ENCODE results near the gene TRAM2.
A peak's percentile ranks its signal among the peaks of the same experiment; 100 is the strongest.

TRAM2 gene

DNA sequence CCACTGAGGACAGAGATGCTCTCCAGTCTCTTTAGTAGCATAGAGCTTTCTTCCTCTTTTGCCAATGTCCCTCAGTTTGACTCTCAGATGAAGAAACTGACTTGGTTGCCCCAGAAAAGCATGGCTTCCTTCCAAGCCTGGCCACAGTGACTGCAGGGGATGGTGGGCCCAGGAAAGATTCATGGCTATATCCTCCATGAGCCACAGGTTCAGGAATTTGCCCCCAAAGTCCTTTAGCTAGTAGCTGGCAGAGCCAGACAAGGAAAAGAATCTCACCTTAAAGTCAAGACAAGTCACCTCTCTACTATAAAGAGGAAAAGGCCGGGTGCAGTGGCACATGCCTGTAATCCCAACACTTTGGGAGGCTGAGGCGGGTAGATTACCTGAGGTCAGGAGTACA is 43.4 kb downstream of the TRAM2 start:
- TF ChIP-seq, protein P1, sequence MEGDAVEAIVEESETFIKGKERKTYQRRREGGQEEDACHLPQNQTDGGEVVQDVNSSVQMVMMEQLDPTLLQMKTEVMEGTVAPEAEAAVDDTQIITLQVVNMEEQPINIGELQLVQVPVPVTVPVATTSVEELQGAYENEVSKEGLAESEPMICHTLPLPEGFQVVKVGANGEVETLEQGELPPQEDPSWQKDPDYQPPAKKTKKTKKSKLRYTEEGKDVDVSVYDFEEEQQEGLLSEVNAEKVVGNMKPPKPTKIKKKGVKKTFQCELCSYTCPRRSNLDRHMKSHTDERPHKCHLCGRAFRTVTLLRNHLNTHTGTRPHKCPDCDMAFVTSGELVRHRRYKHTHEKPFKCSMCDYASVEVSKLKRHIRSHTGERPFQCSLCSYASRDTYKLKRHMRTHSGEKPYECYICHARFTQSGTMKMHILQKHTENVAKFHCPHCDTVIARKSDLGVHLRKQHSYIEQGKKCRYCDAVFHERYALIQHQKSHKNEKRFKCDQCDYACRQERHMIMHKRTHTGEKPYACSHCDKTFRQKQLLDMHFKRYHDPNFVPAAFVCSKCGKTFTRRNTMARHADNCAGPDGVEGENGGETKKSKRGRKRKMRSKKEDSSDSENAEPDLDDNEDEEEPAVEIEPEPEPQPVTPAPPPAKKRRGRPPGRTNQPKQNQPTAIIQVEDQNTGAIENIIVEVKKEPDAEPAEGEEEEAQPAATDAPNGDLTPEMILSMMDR (conservative IDR thresholded peaks at IDR 0.05; ENCODE audit: low read length): no peak
- no peak for DNase-seq (ENCODE audit: low read depth)

DNA sequence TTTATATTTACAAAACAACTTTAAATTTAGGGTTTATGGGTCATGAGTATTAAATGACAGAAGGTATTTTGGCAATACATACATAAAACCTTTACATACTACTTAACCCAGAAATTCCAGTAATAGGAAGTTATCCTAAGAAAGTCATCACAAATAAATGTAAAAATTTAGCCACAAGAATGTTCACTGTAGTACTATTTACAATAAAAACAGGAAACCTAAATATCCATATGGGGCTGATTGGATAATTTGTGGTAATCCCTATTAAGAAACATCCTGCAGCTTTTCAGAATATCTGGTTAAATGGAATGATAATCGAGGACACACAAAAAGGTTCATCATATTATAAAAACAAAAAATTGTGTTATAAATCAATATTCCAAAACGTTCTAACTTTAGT is 44.4 kb downstream of the TRAM2 start:
- TF ChIP-seq, protein P1 (conservative IDR thresholded peaks at IDR 0.05; ENCODE audit: low read length): no peak
- no peak overlapping the region for H3K4me3 ChIP-seq (ENCODE audit: low read length)
- no peak for DNase-seq (ENCODE audit: low read depth)

More for the DNA sequence above, 43.4 kb downstream of the TRAM2 start:
- H3K4me3 ChIP-seq (ENCODE audit: low read length): no peak overlapping the region

DNA sequence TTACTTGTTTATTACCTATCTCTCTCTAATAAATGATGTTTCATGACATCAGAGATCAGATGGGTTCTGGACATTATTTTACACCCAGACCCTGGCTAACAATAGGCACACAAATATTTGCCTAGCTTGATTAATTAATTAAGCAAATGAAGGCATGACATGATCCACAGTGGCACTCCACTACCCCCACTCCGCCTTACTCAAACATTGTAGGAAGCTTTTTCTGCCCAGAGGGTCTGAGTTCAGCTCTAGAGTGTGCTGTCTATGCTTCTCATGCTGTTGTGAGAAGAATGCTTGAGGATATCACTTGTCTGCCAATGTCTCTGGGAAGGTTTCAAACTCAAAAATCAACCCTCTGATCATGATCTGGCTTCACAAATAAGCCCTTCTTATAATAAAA is 45.0 kb downstream of the TRAM2 start:
- TF ChIP-seq, protein P1 (conservative IDR thresholded peaks at IDR 0.05; ENCODE audit: low read length): no peak
- DNase-seq (ENCODE audit: low read depth): no peak
- H3K4me3 ChIP-seq (ENCODE audit: low read length): no peak overlapping the region

DNA sequence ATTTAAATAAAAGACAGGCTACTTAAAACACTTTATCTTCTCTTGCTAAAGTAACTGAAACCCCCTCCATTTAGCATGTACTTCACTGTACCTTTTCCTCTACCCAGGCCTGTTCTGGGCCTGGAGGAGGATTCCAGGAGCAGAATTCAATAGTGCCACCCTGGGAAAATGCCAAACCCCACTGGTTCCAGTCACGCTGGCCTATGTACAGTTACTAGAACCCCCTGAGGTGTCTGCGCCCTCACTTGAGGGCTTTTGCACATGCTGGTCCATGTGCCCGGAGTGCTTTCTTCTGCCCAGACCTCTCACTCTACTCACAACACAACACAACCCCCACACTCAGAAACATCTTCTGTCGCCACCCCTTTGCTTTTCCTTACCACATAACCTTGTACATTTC is 45.5 kb downstream of the TRAM2 start:
- TF ChIP-seq, protein P1 (conservative IDR thresholded peaks at IDR 0.05; ENCODE audit: low read length): no peak
- no peak overlapping the region for H3K4me3 ChIP-seq (ENCODE audit: low read length)
- no peak for DNase-seq (ENCODE audit: low read depth)

DNA sequence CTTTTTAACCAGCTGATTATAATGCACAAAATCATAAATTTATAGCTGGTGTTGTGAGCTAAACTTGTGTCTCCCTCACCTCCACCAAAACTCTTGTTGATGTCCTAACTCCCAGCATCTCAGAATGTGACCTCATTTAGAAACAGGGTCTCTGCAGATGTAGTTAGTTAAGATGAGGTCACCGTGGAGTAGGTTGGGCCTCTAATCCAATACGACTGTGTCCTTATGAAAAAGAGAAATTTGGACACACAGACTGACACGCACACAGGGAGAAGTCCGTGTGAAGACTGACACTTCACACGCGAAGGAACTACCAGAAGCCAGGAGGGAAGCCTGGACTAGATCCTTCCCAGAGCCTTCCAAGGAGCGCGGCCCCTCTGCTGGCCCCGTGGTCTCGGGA is 46.5 kb downstream of the TRAM2 start:
- TF ChIP-seq, protein P1 (conservative IDR thresholded peaks at IDR 0.05; ENCODE audit: low read length): no peak
- H3K4me3 ChIP-seq (ENCODE audit: low read length): no peak overlapping the region
- DNase-seq (ENCODE audit: low read depth): peak; percentile 60

DNA sequence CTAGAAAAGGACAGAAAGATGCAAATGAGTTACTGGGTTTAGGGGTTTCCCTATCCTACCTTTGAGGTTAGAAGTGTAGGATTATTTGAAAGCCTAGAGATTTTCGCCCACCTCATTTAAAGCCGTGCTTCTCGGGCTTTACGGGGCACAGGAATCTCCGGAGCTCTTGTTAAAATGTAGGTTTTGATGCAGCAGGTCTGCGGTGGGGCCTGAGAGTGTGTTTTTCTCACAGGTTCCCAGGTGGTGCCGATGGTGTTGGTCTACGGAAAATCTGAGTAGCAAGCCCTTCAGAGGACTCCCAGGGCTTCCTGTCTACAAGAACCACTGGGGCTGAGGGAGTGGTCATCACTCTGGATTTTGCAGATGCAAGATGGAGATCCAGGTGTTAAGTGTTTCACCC is 47.5 kb downstream of the TRAM2 start:
- no peak for DNase-seq (ENCODE audit: low read depth)
- H3K4me3 ChIP-seq (ENCODE audit: low read length): no peak overlapping the region
- TF ChIP-seq, protein P1 (conservative IDR thresholded peaks at IDR 0.05; ENCODE audit: low read length): no peak

DNA sequence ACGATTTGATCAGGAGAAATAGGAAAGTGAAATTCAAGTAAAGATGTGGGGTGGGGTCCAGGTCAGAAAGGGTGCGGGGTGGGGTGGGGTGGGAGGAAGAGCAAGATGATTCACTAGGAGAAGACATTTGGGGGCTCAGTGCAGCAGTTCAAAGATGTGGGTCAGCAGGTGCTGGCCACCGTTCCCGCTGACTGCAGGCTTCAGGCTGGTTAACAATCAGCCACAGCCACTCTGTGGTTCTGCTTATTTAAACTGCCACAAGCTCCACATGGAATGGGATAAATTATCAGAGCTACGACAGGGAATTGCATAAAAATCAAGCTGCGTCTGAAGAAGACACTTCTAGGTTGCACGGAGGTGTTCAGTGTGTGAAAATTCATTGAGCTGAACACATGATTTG is 49.4 kb downstream of the TRAM2 start:
- TF ChIP-seq, protein P1 (conservative IDR thresholded peaks at IDR 0.05; ENCODE audit: low read length): no peak
- H3K4me3 ChIP-seq (ENCODE audit: low read length): no peak overlapping the region
- DNase-seq (ENCODE audit: low read depth): no peak
